AG04450 (cell line): Measurements from ENCODE around the gene DSCAML1. TPM values are rescaled to one million over a fixed set of nuclear protein-coding genes. Genes with fewer than 3 reads are reported as not detected.

Experiments
- CTCF ChIA-PET: fragments of 300-600, 350-600 bp; formaldehyde crosslinking; extraction: SDS; loops from one replicate; lab custom pipeline; 2022; ENCODE audit warnings: antibody characterized with exemption, inconsistent platforms; lab: Charles Lee
- POLR2A ChIA-PET: fragments of 350-600 bp; formaldehyde crosslinking; extraction: SDS; loops from one replicate; lab custom pipeline; 2021; ENCODE audit warnings: antibody characterized with exemption, inconsistent platforms; lab: Yijun Ruan, JAX
- DNase-seq: peaks from one replicate; pipeline ENCODE4 v3.0.0-alpha.2; 2011; ENCODE audit warnings: low read depth, low spot score
- H3K27ac ChIP-seq: one replicate; pipeline ENCODE4 v1.5.1; 2012; ENCODE audit warnings: low read depth, low read length, control low read depth
- H3K27me3 ChIP-seq: one replicate; pipeline ENCODE4 v1.6.0; 2012; ENCODE audit warnings: low read length; ENCODE audit not compliant: control insufficient read depth, insufficient read depth
- H3K4me3 ChIP-seq: 2 replicates; pipeline ENCODE4 v1.5.1; 2011; ENCODE audit warnings: mild to moderate bottlenecking, low read depth, low read length, control low read depth
- H3K9me3 ChIP-seq: 2 replicates; pipeline ENCODE4 v1.5.1; 2012; ENCODE audit warnings: low read length; ENCODE audit not compliant: control insufficient read depth, insufficient read depth
- polyA plus RNA-seq: library from polyadenylated mRNA; depleted of rRNA; stranded (reverse); fragments of >200 nt; gene quantifications from 2 replicates; pipeline ENCODE4 v1.2.3, GENCODE V29; 2011
- TF ChIP-seq, protein P1 (sequence below): IDR thresholded peaks from 2 replicates; pipeline ENCODE4 v1.5.1; 2011; ENCODE audit warnings: low read depth, low read length, control low read depth, inconsistent platforms

DSCAML1 gene
- polyA plus RNA-seq, 1 experiment = not detected

DNA sequence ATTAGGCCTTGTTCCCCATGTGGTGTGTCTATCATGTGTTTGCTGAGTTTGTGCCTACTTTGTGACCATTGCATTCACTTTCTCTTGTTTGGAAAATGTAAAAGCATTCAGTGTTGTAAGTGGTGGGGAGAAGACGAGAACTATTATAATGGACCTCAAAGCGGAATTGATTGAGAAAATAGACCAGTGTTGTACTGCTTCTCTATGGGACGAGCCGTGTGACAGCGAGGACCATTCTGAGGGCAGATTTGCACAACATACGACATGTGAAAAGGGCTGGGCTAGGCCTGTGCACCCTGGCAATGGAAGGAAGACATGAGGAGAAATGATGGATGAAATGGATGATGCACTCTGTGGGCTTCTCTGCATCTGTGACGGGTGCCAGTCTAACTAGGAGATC is 233.5 kb downstream of the DSCAML1 start:
- CTCF ChIA-PET = no interaction called here
- Histone ChIP-seq H3K9me3 (no peaks in the 10 kb centered on the region), H3K27me3 (peaks cover 3% of the 10 kb centered on the region), H3K4me3 (no peak overlapping the region), H3K27ac (no peak overlapping the region)
- TF ChIP-seq, protein P1, sequence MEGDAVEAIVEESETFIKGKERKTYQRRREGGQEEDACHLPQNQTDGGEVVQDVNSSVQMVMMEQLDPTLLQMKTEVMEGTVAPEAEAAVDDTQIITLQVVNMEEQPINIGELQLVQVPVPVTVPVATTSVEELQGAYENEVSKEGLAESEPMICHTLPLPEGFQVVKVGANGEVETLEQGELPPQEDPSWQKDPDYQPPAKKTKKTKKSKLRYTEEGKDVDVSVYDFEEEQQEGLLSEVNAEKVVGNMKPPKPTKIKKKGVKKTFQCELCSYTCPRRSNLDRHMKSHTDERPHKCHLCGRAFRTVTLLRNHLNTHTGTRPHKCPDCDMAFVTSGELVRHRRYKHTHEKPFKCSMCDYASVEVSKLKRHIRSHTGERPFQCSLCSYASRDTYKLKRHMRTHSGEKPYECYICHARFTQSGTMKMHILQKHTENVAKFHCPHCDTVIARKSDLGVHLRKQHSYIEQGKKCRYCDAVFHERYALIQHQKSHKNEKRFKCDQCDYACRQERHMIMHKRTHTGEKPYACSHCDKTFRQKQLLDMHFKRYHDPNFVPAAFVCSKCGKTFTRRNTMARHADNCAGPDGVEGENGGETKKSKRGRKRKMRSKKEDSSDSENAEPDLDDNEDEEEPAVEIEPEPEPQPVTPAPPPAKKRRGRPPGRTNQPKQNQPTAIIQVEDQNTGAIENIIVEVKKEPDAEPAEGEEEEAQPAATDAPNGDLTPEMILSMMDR = no peak
- POLR2A ChIA-PET = no interaction called here
- DNase-seq = no peak

DNA sequence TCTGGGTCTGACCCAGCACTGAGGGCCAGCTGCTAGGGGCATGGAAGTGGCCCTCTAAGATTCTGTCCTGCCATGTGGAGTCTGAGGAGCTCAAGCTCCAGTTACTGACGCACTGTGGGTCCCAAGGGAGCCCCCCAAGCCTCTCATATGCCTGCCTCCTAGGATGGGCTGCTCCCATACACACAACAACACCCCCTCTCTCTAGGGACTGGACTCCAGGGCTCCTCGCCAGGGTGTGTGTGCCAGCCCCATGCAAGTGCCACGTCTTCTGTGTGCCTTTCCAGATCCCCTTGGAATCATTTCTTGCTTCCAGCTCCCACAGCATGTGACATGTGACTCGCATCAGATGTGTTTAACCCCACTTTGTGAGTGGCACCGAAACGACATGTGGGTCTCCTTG is 234.9 kb downstream of the DSCAML1 start:
- DNase-seq = no peak
- Histone ChIP-seq H3K9me3 (no peaks in the 10 kb centered on the region), H3K27me3 (peaks cover 10% of the 10 kb centered on the region), H3K4me3 (no peak overlapping the region), H3K27ac (no peak overlapping the region)
- TF ChIP-seq, protein P1 = no peak
- ChIA-PET POLR2A (no interaction called here), CTCF (no interaction called here)

DNA sequence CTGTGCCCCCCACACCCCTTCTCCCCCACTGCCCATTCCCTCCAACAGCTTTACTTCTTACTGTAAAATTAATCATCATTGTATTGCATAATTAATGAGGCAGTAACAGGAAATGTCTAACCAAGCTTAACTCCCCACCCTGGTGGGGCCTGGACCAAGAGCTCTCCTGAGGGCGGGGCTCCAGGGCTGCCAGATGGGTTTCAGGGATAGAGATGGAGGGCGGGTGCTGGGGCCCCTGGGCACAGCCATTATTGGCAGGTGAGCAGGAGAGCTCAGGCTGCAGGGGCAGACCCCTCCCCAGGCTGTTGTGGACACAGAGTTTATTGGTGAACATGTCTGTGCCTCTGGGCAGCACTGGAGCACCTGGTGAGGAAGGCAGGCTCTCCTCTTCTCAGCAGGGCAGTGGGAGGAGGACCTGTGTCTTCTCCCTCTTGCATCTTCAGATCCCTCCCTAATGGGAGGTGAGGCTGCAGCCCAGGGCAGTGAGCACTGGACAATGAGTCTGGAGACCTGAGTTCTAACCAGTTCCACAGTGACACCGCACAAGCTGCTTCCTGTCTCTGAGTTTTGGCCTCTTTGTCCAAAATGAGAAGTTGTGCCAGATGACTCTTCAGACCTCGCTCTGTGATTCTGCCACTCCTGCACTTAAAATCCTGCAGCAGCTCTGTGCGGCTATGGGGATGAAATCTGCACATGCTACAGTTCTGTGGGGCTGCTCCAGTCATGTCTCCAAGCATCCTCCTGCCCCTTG is 236.1 kb downstream of the DSCAML1 start:
- H3K9me3 ChIP-seq = no peaks in the 10 kb centered on the region
- CTCF ChIA-PET = no interaction called here
- POLR2A ChIA-PET = no interaction called here
- no peak for DNase-seq
- peaks cover 14% of the 10 kb centered on the region for H3K27me3 ChIP-seq
- TF ChIP-seq, protein P1 = no peak
- no peak overlapping the region for H3K4me3 ChIP-seq
- no peak overlapping the region for H3K27ac ChIP-seq

- no peak overlapping the region for H3K27ac ChIP-seq
- DNase-seq = no peak
- H3K4me3 ChIP-seq = no peak overlapping the region
- peaks cover 11% of the 10 kb centered on the region for H3K27me3 ChIP-seq
- H3K9me3 ChIP-seq = no peaks in the 10 kb centered on the region
- POLR2A ChIA-PET = no interaction called here
- TF ChIP-seq, protein P1 = no peak
- CTCF ChIA-PET = no interaction called here
These were observed 237.3 kb downstream of the DSCAML1 start for GRCh38 chr11:117559698-117560097.

GRCh38 chr11:117557361-117557760 is 239.7 kb downstream of the DSCAML1 start:
- H3K27ac ChIP-seq = no peak overlapping the region
- DNase-seq = no peak
- no peak overlapping the region for H3K4me3 ChIP-seq
- POLR2A ChIA-PET = no interaction called here
- H3K27me3 ChIP-seq = peaks cover 18% of the 10 kb centered on the region
- TF ChIP-seq, protein P1 = no peak
- no peaks in the 10 kb centered on the region for H3K9me3 ChIP-seq
- CTCF ChIA-PET = no interaction called here
